Mucosa of descending colon (tissue), 3 donors: ENCODE results near the gene PNPLA7. TPM values are rescaled to one million over a fixed set of nuclear protein-coding genes. Genes with fewer than 3 reads are reported as not detected.

Experiments
- ATAC-seq: fragments of 200-7000 bp; cut with Tn5 transposase; one replicate; pipeline ENCODE4 v1.9.1; 2020; ENCODE audit warnings: mild to moderate bottlenecking, moderate library complexity
- DNase-seq, 3 donors: peaks; one replicate each; pipeline ENCODE4 v3.0.0-alpha.2; 2020
- H3K36me3 ChIP-seq: fragments of 200-600 bp; one replicate; pipeline ENCODE4 v1.8.0; 2021; ENCODE audit warnings: low read depth, mild to moderate bottlenecking
- H3K4me1 ChIP-seq: fragments of 200-600 bp; one replicate; pipeline ENCODE4 v1.8.0; 2021; ENCODE audit warnings: low read depth, mild to moderate bottlenecking
- H3K4me3 ChIP-seq: fragments of 200-600 bp; one replicate; pipeline ENCODE4 v1.8.0; 2021; ENCODE audit warnings: mild to moderate bottlenecking
- H3K9me3 ChIP-seq: fragments of 200-600 bp; one replicate; pipeline ENCODE4 v1.8.0; 2021; ENCODE audit warnings: mild to moderate bottlenecking
- intact Hi-C, 2 donors: fragments of 100-400 bp; cut with DNase I in 1 of 2; cut with micrococcal nuclease in 1 of 2; formaldehyde crosslinking; loops; one replicate each; pipeline versions ENCODE4 v1.11.0 to v1.11.1; 2022; cut with DNase I, micrococcal nuclease
- total RNA-seq, 3 donors: library from RNA; stranded (reverse); fragmentation: NEBNext Ultra II Directional in 2 of 3; extraction: Animal tissue kit (Norgen Biotek cat#: 25700) in 2 of 3; gene quantifications; one replicate each; pipeline versions ENCODE4 v1.2.1 to v1.2.4, GENCODE V29; 2021 to 2023
- TF ChIP-seq, protein P1 (sequence below): fragments of 200-600 bp; IDR thresholded peaks from one replicate; pipeline ENCODE4 v1.8.0; 2022; ENCODE audit warnings: antibody characterized with exemption, mild to moderate bottlenecking
- donor health status: DM: no; HTN: no; CAD: no; lungs with moderate emphysema.
- donor health status: DM: no; HTN: no; CAD: no.
- donor health status: DM: no; HTN: yes; CAD: no.

The PNPLA7 gene
- total RNA-seq, 3 donors from 2014 or later = 16.7 to 27.4 (median 17.2) TPM

DNA sequence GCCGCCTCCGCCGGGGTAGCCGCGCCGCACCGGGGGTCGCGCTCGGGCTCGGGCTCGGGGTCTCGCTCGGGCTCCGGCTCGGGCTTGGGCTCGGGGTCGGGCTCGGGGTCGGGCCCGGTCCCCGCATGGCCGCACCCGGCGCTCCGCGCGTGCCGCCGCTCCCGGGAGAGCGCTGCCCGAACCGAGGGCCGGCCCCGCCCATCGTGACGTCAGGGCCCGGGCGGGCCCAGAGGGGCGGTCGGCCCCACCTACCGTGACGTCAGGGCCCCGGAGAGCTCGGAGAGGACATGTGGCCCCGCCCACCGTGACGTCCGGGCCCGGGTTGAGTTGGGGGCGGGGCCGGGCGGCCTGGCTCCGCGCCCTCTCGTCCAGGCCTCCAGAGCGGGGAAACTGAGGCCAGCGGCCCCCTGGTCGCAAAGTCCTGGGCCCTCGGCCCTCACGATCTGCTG is 91.0 kb downstream of the PNPLA7 start, which contains the start of gene NSMF:
NSMF (minus strand) TSS at position 183 of the 449 bp plus-strand sequence. CDS start 232 bp downstream, outside the sequence.
- ATAC-seq (peak; percentile 87), DNase-seq (peak; percentile 95 to 97 (median 97))
- no peaks in the 10 kb centered on the region for H3K36me3 ChIP-seq
- H3K4me1 ChIP-seq = peaks cover 24% of the 10 kb centered on the region
- TF ChIP-seq, protein P1, sequence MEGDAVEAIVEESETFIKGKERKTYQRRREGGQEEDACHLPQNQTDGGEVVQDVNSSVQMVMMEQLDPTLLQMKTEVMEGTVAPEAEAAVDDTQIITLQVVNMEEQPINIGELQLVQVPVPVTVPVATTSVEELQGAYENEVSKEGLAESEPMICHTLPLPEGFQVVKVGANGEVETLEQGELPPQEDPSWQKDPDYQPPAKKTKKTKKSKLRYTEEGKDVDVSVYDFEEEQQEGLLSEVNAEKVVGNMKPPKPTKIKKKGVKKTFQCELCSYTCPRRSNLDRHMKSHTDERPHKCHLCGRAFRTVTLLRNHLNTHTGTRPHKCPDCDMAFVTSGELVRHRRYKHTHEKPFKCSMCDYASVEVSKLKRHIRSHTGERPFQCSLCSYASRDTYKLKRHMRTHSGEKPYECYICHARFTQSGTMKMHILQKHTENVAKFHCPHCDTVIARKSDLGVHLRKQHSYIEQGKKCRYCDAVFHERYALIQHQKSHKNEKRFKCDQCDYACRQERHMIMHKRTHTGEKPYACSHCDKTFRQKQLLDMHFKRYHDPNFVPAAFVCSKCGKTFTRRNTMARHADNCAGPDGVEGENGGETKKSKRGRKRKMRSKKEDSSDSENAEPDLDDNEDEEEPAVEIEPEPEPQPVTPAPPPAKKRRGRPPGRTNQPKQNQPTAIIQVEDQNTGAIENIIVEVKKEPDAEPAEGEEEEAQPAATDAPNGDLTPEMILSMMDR = no peak
- H3K4me3 ChIP-seq = peak within 1 kb of the TSS; percentile 34
- no peaks in the 10 kb centered on the region for H3K9me3 ChIP-seq
- intact Hi-C loops = no loop called here

DNA sequence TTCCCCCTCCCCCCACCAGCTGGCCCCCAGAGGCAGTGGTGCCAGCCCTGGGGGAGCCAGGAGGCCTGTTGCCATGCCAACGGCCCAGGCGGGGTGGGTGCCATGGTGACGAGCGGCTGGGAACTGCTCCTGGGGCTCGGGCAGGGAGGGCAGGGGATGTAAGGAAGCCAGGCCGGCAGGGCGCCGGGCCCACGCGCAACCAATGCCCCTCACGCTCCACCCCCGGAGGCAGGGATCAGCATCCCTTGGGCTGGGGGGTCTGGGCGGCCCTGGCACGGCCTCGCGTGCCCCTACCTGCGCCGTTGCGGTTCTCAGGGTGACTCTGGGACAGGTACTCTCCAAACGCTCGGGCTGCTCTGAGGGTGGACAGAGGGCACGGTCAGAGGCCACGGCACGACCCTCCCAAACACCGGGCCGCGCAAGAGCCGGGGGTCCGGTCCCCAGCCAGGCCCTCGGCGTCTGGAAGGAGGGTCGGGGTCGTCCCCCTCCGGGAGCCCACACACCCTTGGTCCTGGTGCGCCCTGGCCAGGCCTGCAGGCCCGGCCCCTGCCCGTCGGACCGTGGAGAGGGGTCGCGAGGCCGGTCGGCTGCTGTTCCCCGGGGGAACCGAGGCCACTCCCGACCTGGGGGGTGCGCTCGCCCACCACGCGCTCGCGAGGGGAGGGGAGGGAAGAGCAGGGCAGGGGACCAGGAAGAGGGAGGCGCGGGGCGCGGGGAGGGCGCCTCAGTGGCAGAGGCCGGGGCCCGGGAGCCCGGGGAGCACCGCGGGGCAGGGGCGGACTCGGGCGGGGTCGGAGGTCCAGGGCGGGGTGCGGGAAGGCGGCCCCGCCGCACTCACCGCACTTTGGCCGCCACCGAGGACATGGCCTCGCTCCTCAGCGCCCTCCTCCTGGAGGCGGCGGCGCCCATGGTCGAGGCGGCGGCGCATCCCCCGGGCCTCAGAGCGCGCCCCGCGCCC is 91.7 kb downstream of the PNPLA7 start:
- Histone ChIP-seq H3K4me1 (peaks cover 28% of the 10 kb centered on the region), H3K9me3 (no peaks in the 10 kb centered on the region), H3K36me3 (no peaks in the 10 kb centered on the region), H3K4me3 (peak overlapping the region; percentile 34)
- ATAC-seq = peak; percentile 0
- intact Hi-C loops = no loop called here
- TF ChIP-seq, protein P1 = no peak
- DNase-seq = peak; percentile 42 to 75 (median 73)

DNA sequence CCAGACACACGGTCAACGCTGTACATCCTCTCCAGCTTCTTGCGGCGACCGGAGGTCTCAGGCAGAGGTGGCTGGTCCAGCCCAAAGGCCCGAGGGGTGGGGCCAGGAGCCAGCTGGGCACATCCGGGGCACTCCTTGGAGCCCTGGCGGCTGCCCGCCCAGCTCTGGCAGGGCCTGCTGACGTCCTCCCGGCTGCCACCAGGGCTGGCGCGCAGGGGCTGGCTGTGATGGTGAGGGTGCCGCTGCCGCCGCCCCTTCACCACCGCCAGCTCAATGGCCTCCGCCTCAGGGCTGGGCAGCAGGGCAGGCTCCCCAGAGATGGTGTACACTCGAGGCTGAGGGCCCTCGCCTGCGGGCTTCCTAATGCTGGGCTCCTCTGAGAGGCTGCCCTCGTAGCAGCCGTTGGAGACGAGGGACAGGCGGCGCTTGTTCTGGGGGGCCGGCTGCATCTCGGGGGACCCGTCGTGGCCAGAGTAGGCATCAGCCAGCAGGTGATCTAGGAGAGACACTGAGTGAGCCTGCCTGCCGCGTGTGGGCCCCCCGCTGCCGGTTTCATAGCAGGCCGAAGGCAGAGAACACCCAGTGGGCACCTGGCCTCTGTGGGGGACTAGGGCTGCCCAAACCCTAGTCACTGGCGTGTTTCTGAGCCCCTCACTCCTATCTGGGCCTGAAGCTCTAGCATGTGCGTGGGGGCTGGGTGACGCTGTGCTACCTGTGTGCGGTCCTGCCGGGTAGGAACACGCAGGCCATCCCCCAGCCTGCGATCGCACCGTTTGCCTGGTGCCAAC is 92.6 kb downstream of the PNPLA7 start:
- TF ChIP-seq, protein P1 = no peak
- Histone ChIP-seq H3K4me3 (no peak overlapping the region), H3K36me3 (no peaks in the 10 kb centered on the region), H3K9me3 (no peaks in the 10 kb centered on the region), H3K4me1 (peaks cover 34% of the 10 kb centered on the region)
- DNase-seq = peak; percentile 31 to 63 (median 46)
- no peak for ATAC-seq
- intact Hi-C loops = no loop called here

DNA sequence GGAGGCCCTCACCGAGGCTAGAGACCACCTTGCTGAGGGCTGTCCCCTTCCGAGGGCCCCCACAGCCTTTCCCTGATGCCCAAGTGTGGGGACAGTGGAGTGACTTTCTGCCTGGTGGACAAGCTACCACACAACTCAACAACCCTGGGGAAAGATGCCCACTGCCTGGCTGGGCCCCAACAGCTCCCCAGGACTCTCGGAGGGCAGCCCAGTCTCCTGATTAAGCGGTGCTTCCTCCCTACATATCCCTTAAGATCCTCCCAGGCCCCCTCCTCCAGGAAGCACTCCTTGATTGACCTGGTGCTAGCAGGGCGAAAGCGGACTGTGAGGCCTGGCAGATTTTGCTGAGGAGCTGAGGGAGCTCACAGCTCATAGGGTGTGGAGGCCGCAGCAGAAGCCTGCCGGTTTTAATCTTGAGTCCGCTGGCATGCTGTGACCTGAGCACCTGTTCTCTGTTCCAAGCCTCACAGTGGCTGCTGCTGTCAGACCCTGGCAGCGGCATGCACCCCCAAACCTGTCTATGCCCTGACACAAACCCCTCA is 93.3 kb downstream of the PNPLA7 start:
- H3K36me3 ChIP-seq = no peaks in the 10 kb centered on the region
- H3K4me1 ChIP-seq = peaks cover 34% of the 10 kb centered on the region
- TF ChIP-seq, protein P1 = no peak
- intact Hi-C loops = no loop called here
- DNase-seq = peak in 2 of 3 donors; percentile 16 to 26
- ATAC-seq = no peak
- no peaks in the 10 kb centered on the region for H3K9me3 ChIP-seq
- H3K4me3 ChIP-seq = no peak overlapping the region
